HCT116 (cell line): Measurements from ENCODE around the gene DNPH1. TPM values are rescaled to one million over a fixed set of nuclear protein-coding genes. Genes with fewer than 3 reads are reported as not detected.

Source experiments
- EGR1 ChIP-seq: IDR thresholded peaks from 2 replicates; pipeline ENCODE4 v1.6.1; 2012; ENCODE audit warnings: low read depth
- ELF1 ChIP-seq: IDR thresholded peaks from 2 replicates; pipeline ENCODE4 v1.6.1; 2012; ENCODE audit warnings: low read depth, borderline replicate concordance
- EZH2phosphoT487 ChIP-seq: fragments of 200-600 bp; IDR thresholded peaks from 2 replicates; pipeline ENCODE4 v1.6.1; 2018; ENCODE audit warnings: antibody characterized with exemption, borderline replicate concordance
- POLR2A ChIP-seq: IDR thresholded peaks from 2 replicates; pipeline ENCODE4 v1.7.0; 2011; ENCODE audit warnings: borderline replicate concordance; ENCODE audit not compliant: insufficient read depth, insufficient read length; ENCODE audit errors: extremely low read depth
- POLR2AphosphoS5 ChIP-seq: IDR thresholded peaks from 2 replicates; pipeline ENCODE4 v1.6.1; 2011; ENCODE audit warnings: mild to moderate bottlenecking, low read depth, low read length, moderate library complexity
- SIN3A ChIP-seq: IDR thresholded peaks from 2 replicates; pipeline ENCODE4 v1.6.1; 2012; ENCODE audit warnings: low read depth
- SRF ChIP-seq: IDR thresholded peaks from 2 replicates; pipeline ENCODE4 v1.6.1; 2012; ENCODE audit warnings: low read depth
- total RNA-seq: library from RNA; stranded (reverse); gene quantifications from one replicate; pipeline ENCODE4 v1.2.1, GENCODE V29; 2021; ENCODE audit not compliant: unreplicated experiment
- TF ChIP-seq, protein P1 (sequence below): IDR thresholded peaks from 2 replicates; pipeline ENCODE4 v1.6.1; 2012; ENCODE audit warnings: low read depth
- TF ChIP-seq, protein P2 (sequence below), 3 experiments: fragments of 200-600 bp in 1 of 3; sonication (generic) in 1 of 3; IDR thresholded peaks in 2 of 3; conservative IDR thresholded peaks in 1 of 3; 2 replicates each; pipeline ENCODE4 v1.5.1; 2012 to 2017; ENCODE audit warnings: low read depth in 2 of 3, low read length in 2 of 3, antibody characterized with exemption in 1 of 3, borderline replicate concordance in 1 of 3, control low read depth in 1 of 3, mild to moderate bottlenecking in 1 of 3, mixed read lengths in 1 of 3, mixed run types in 1 of 3, moderate library complexity in 1 of 3; ENCODE audit not compliant: insufficient read depth in 1 of 3

DNPH1 gene
- total RNA-seq, 1 experiment from 2014 or later: 117 TPM

- TF ChIP-seq, protein P1, sequence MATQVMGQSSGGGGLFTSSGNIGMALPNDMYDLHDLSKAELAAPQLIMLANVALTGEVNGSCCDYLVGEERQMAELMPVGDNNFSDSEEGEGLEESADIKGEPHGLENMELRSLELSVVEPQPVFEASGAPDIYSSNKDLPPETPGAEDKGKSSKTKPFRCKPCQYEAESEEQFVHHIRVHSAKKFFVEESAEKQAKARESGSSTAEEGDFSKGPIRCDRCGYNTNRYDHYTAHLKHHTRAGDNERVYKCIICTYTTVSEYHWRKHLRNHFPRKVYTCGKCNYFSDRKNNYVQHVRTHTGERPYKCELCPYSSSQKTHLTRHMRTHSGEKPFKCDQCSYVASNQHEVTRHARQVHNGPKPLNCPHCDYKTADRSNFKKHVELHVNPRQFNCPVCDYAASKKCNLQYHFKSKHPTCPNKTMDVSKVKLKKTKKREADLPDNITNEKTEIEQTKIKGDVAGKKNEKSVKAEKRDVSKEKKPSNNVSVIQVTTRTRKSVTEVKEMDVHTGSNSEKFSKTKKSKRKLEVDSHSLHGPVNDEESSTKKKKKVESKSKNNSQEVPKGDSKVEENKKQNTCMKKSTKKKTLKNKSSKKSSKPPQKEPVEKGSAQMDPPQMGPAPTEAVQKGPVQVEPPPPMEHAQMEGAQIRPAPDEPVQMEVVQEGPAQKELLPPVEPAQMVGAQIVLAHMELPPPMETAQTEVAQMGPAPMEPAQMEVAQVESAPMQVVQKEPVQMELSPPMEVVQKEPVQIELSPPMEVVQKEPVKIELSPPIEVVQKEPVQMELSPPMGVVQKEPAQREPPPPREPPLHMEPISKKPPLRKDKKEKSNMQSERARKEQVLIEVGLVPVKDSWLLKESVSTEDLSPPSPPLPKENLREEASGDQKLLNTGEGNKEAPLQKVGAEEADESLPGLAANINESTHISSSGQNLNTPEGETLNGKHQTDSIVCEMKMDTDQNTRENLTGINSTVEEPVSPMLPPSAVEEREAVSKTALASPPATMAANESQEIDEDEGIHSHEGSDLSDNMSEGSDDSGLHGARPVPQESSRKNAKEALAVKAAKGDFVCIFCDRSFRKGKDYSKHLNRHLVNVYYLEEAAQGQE: no peak
- TF ChIP-seq SIN3A: no peak
- TF ChIP-seq ELF1: no peak
- no peak for TF ChIP-seq EGR1
- no peak for TF ChIP-seq POLR2A
- no peak for TF ChIP-seq EZH2phosphoT487
- no peak for TF ChIP-seq POLR2AphosphoS5
- no peak for TF ChIP-seq SRF
- TF ChIP-seq, protein P2, sequence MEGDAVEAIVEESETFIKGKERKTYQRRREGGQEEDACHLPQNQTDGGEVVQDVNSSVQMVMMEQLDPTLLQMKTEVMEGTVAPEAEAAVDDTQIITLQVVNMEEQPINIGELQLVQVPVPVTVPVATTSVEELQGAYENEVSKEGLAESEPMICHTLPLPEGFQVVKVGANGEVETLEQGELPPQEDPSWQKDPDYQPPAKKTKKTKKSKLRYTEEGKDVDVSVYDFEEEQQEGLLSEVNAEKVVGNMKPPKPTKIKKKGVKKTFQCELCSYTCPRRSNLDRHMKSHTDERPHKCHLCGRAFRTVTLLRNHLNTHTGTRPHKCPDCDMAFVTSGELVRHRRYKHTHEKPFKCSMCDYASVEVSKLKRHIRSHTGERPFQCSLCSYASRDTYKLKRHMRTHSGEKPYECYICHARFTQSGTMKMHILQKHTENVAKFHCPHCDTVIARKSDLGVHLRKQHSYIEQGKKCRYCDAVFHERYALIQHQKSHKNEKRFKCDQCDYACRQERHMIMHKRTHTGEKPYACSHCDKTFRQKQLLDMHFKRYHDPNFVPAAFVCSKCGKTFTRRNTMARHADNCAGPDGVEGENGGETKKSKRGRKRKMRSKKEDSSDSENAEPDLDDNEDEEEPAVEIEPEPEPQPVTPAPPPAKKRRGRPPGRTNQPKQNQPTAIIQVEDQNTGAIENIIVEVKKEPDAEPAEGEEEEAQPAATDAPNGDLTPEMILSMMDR (IDR thresholded peaks at IDR 0.05 in 2 of 3, conservative IDR thresholded peaks at IDR 0.05 in 1 of 3; ENCODE audit: borderline replicate concordance in 1 of 3, insufficient read depth in 1 of 3, low read depth in 2 of 3, low read length in 2 of 3): no peak
These were observed 18.8 kb upstream of the DNPH1 start (continued) for GRCh38 chr6:43248101-43248500.
